WTC11 (cell line): ENCODE measurements around the gene SRRT. TPM values are rescaled to one million over a fixed set of nuclear protein-coding genes. Genes with fewer than 3 reads are reported as not detected.

Experiments
- ATAC-seq: fragments of 200-7000 bp; cut with Tn5 transposase; 2 replicates; pipeline ENCODE4 v1.10.0; 2021; ENCODE audit warnings: mild to moderate bottlenecking, moderate library complexity
- CTCF ChIA-PET: fragments of 300-600 bp; sonication (Branson Sonifier 250); formaldehyde crosslinking; loops from one replicate; lab custom pipeline; 2021; ENCODE audit warnings: antibody characterized with exemption; lab: Charles Lee
- POLR2A ChIA-PET: fragments of 350-600 bp; sonication (Branson Sonifier 250); formaldehyde crosslinking; loops from one replicate; lab custom pipeline; 2021; ENCODE audit warnings: antibody characterized with exemption; lab: Charles Lee
- DNase-seq: peaks from one replicate; pipeline ENCODE4 v3.0.0; 2021; ENCODE audit warnings: low spot score
- H3K27ac Mint-ChIP-seq: 2 replicates; pipeline ENCODE4 v1.8.0; 2021; ENCODE audit warnings: mixed read lengths
- H3K27me3 Mint-ChIP-seq: 2 replicates; pipeline ENCODE4 v1.8.0; 2021; ENCODE audit warnings: low read depth, mild to moderate bottlenecking, moderate library complexity, mixed read lengths
- H3K36me3 Mint-ChIP-seq: 2 replicates; pipeline ENCODE4 v1.8.0; 2021; ENCODE audit warnings: mixed read lengths
- H3K4me1 Mint-ChIP-seq: 2 replicates; pipeline ENCODE4 v1.8.0; 2022; ENCODE audit warnings: mixed read lengths
- H3K4me3 Mint-ChIP-seq: 2 replicates; pipeline ENCODE4 v1.8.0; 2021; ENCODE audit warnings: mild to moderate bottlenecking, moderate library complexity, mixed read lengths
- H3K9me3 Mint-ChIP-seq: 2 replicates; pipeline ENCODE4 v1.8.0; 2021; ENCODE audit warnings: mixed read lengths
- CREB1 ChIP-seq: sonication (generic); formaldehyde crosslinking; IDR thresholded peaks from 2 replicates; pipeline ENCODE4 v1.8.0; 2023; ENCODE audit warnings: mild to moderate bottlenecking, missing genetic modification reagents
- EMX1 ChIP-seq: fragments of 250-450 bp; sonication (Bioruptor Pico); IDR thresholded peaks from 2 replicates; pipeline ENCODE4 v1.8.0; 2021; ENCODE audit warnings: mild to moderate bottlenecking
- ETV6 ChIP-seq: sonication (generic); formaldehyde crosslinking; IDR thresholded peaks from 2 replicates; pipeline ENCODE4 v1.8.1; 2022; ENCODE audit warnings: mild to moderate bottlenecking, missing genetic modification reagents
- FOXJ3 ChIP-seq: sonication (generic); formaldehyde crosslinking; IDR thresholded peaks from 2 replicates; pipeline ENCODE4 v1.9.0; 2021; ENCODE audit warnings: missing genetic modification reagents, mild to moderate bottlenecking, borderline replicate concordance
- FOXK1 ChIP-seq: sonication (generic); formaldehyde crosslinking; IDR thresholded peaks from 2 replicates; pipeline ENCODE4 v1.8.0; 2022; ENCODE audit warnings: mild to moderate bottlenecking, moderate library complexity, missing genetic modification reagents
- JAZF1 ChIP-seq: fragments of 250-450 bp; sonication (Bioruptor Pico); IDR thresholded peaks from 2 replicates; pipeline ENCODE4 v1.9.0; 2021; ENCODE audit warnings: moderate library complexity, mild to moderate bottlenecking, inconsistent platforms
- MXD4 ChIP-seq: fragments of 250-450 bp; sonication (Bioruptor Pico); IDR thresholded peaks from 2 replicates; pipeline ENCODE4 v1.8.0; 2021; ENCODE audit warnings: mild to moderate bottlenecking, moderate library complexity, borderline replicate concordance
- MYBL2 ChIP-seq: sonication (generic); formaldehyde crosslinking; IDR thresholded peaks from 2 replicates; pipeline ENCODE4 v1.8.1; 2023; ENCODE audit warnings: mild to moderate bottlenecking, moderate library complexity, missing genetic modification reagents
- NFE2L1 ChIP-seq: sonication (generic); formaldehyde crosslinking; IDR thresholded peaks from 2 replicates; pipeline ENCODE4 v1.8.1; 2023; ENCODE audit warnings: missing genetic modification reagents
- RORB ChIP-seq: fragments of 250-450 bp; sonication (Bioruptor Pico); IDR thresholded peaks from 2 replicates; pipeline ENCODE4 v1.9.0; 2021; ENCODE audit warnings: mild to moderate bottlenecking
- SP1 ChIP-seq: sonication (generic); formaldehyde crosslinking; conservative IDR thresholded peaks from 2 replicates; pipeline ENCODE4 v1.8.1; 2022; ENCODE audit warnings: missing genetic modification reagents
- TEAD1 ChIP-seq: sonication (generic); formaldehyde crosslinking; IDR thresholded peaks from 2 replicates; pipeline ENCODE4 v1.8.0; 2022; ENCODE audit warnings: mild to moderate bottlenecking, missing genetic modification reagents
- TEAD4 ChIP-seq: sonication (generic); formaldehyde crosslinking; IDR thresholded peaks from 2 replicates; pipeline ENCODE4 v1.8.0; 2022; ENCODE audit warnings: mild to moderate bottlenecking, missing genetic modification reagents
- ZBTB21 ChIP-seq: sonication (generic); formaldehyde crosslinking; IDR thresholded peaks from 2 replicates; pipeline ENCODE4 v1.8.1; 2023; ENCODE audit warnings: mild to moderate bottlenecking, missing genetic modification reagents, borderline replicate concordance
- ZNF396 ChIP-seq: fragments of 250-450 bp; sonication (Bioruptor Pico); IDR thresholded peaks from 2 replicates; pipeline ENCODE4 v1.8.0; 2021; ENCODE audit warnings: mild to moderate bottlenecking, moderate library complexity, borderline replicate concordance
- ZNF671 ChIP-seq: fragments of 250-450 bp; sonication (Bioruptor Pico); IDR thresholded peaks from 2 replicates; pipeline ENCODE4 v1.8.0; 2021; ENCODE audit warnings: mild to moderate bottlenecking
- total RNA-seq: library from RNA; stranded (reverse); gene quantifications from 3 replicates; pipeline ENCODE4 v1.2.3, GENCODE V29; 2021
- TF ChIP-seq, protein P1 (sequence below): sonication (generic); formaldehyde crosslinking; IDR thresholded peaks from 2 replicates; pipeline ENCODE4 v1.8.1; 2023; ENCODE audit warnings: mild to moderate bottlenecking, missing genetic modification reagents
- TF ChIP-seq, protein P2 (sequence below): sonication (generic); formaldehyde crosslinking; IDR thresholded peaks from 2 replicates; pipeline ENCODE4 v1.8.0; 2023; ENCODE audit warnings: missing genetic modification reagents
- TF ChIP-seq, protein P3 (sequence below): sonication (generic); formaldehyde crosslinking; IDR thresholded peaks from 2 replicates; pipeline ENCODE4 v1.8.0; 2022; ENCODE audit warnings: mild to moderate bottlenecking, missing genetic modification reagents
- TF ChIP-seq, protein P4 (sequence below): sonication (generic); formaldehyde crosslinking; IDR thresholded peaks from 2 replicates; pipeline ENCODE4 v1.8.0; 2023; ENCODE audit warnings: mild to moderate bottlenecking, missing genetic modification reagents
- TF ChIP-seq, protein P5 (sequence below): sonication (generic); formaldehyde crosslinking; IDR thresholded peaks from 2 replicates; pipeline ENCODE4 v1.8.1; 2023; ENCODE audit warnings: mild to moderate bottlenecking, missing genetic modification reagents
- TF ChIP-seq, protein P6 (sequence below): sonication (generic); formaldehyde crosslinking; IDR thresholded peaks from 2 replicates; pipeline ENCODE4 v1.8.0; 2023; ENCODE audit warnings: missing genetic modification reagents, mild to moderate bottlenecking, borderline replicate concordance
- TF ChIP-seq, protein P7 (sequence below): sonication (generic); formaldehyde crosslinking; conservative IDR thresholded peaks from 2 replicates; pipeline ENCODE4 v1.8.1; 2022; ENCODE audit warnings: mild to moderate bottlenecking, missing genetic modification reagents

The SRRT gene
- total RNA-seq, 1 experiment from 2014 or later = 238 TPM

DNA sequence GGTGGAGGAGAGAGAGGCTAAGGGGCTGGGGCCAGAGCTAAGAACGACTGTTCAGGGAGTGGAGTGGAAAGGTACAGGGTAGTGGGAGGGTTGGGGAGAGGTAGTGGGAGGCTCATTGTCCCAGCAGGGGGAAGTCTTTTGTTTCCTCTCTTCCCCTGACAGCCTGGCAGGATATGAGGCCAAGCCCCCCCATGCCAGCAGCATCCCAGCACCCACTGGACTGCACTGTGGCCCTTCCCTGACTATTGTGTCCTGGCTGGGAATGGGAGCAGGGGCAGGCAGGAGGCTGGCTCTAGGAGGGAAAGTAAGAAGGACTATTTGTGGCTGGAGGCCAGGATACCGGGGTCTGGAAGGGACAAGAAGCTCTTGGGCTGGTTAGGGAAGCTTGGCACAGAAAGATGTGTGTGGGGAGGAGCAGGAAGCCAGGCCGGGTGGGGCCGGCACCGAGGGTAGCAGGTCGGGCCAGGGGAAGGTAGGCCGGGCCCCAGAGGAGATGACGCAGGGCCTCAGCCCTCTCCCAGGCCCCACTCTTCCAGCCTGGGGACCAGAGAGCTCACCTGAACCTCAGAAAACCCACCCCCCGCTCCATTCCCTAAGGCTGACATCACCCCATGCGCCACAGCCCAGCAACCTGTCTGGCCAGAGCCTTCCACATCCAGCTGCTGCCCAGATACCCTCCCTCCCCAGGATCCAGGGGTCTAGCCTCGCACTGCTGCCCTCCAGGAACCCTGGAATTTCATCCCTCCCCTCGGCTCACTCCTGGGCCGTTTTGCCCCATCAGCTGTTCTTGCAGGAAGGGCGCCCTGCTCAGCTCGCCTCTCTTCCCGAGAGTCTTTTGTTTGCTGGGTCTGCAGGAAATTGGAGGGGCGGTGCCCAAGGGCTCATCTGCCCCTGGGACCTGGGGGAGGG, 38.7 kb upstream of the SRRT start:
- H3K36me3 Mint-ChIP-seq = peaks cover 6% of the 10 kb centered on the region; the same call in 1 of the 2 replicates
- peak; percentile 76 for ATAC-seq
- H3K4me1 Mint-ChIP-seq = peaks cover 32% of the 10 kb centered on the region
- POLR2A ChIA-PET = interaction anchor here (0.7 to 2.2 kb wide), 11 partner anchors 8 to 251 kb away, joined by 3 to 53 read pairs (median 6); partner anchors contain the start of genes EPHB4, FBXO24, LRCH4 and POP7
- CTCF ChIA-PET = interaction anchor here (0.5 to 2.9 kb wide), 17 partner anchors 8 to 338 kb away, joined by 3 to 49 read pairs (median 5); partner anchors contain the start of genes EPHB4, POP7, SLC12A9 and TRIM56
- H3K27me3 Mint-ChIP-seq = no peaks in the 10 kb centered on the region
- peak overlapping the region; percentile 77 for H3K4me3 Mint-ChIP-seq
- no peaks in the 10 kb centered on the region for H3K9me3 Mint-ChIP-seq
- peak overlapping the region; percentile 97 for H3K27ac Mint-ChIP-seq
- peak; percentile 91 for DNase-seq
- TF ChIP-seq FOXJ3 (CRISPR knock-in tag) (no peak), ZNF671 (CRISPR knock-in tag) (no peak), CREB1 (CRISPR knock-in tag) (0 out of 2 replicates have a peak, but pooled peaks have one; percentile 30), ETV6 (CRISPR knock-in tag) (no peak), TEAD1 (peak; percentile 74; the same call in 1 of the 2 replicates), ZNF396 (CRISPR knock-in tag) (no peak), RORB (CRISPR knock-in tag) (no peak), NFE2L1 (CRISPR knock-in tag) (no peak), MYBL2 (CRISPR knock-in tag) (no peak), FOXK1 (CRISPR knock-in tag) (peak; percentile 29), ZBTB21 (CRISPR knock-in tag) (peak; percentile 79; the same call in 1 of the 2 replicates), TEAD4 (CRISPR knock-in tag) (peak; percentile 65; the same call in 1 of the 2 replicates), JAZF1 (no peak), EMX1 (CRISPR knock-in tag) (no peak), MXD4 (CRISPR knock-in tag) (no peak), SP1 (CRISPR knock-in tag) (peak; percentile 57)
- TF ChIP-seq, protein P1, sequence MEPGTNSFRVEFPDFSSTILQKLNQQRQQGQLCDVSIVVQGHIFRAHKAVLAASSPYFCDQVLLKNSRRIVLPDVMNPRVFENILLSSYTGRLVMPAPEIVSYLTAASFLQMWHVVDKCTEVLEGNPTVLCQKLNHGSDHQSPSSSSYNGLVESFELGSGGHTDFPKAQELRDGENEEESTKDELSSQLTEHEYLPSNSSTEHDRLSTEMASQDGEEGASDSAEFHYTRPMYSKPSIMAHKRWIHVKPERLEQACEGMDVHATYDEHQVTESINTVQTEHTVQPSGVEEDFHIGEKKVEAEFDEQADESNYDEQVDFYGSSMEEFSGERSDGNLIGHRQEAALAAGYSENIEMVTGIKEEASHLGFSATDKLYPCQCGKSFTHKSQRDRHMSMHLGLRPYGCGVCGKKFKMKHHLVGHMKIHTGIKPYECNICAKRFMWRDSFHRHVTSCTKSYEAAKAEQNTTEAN = no peak
- TF ChIP-seq, protein P2, sequence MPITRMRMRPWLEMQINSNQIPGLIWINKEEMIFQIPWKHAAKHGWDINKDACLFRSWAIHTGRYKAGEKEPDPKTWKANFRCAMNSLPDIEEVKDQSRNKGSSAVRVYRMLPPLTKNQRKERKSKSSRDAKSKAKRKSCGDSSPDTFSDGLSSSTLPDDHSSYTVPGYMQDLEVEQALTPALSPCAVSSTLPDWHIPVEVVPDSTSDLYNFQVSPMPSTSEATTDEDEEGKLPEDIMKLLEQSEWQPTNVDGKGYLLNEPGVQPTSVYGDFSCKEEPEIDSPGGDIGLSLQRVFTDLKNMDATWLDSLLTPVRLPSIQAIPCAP (CRISPR knock-in tag) = 0 out of 2 replicates have a peak, but pooled peaks have one; percentile 45
- TF ChIP-seq, protein P3, sequence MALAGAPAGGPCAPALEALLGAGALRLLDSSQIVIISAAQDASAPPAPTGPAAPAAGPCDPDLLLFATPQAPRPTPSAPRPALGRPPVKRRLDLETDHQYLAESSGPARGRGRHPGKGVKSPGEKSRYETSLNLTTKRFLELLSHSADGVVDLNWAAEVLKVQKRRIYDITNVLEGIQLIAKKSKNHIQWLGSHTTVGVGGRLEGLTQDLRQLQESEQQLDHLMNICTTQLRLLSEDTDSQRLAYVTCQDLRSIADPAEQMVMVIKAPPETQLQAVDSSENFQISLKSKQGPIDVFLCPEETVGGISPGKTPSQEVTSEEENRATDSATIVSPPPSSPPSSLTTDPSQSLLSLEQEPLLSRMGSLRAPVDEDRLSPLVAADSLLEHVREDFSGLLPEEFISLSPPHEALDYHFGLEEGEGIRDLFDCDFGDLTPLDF (CRISPR knock-in tag) = no peak
- TF ChIP-seq, protein P4, sequence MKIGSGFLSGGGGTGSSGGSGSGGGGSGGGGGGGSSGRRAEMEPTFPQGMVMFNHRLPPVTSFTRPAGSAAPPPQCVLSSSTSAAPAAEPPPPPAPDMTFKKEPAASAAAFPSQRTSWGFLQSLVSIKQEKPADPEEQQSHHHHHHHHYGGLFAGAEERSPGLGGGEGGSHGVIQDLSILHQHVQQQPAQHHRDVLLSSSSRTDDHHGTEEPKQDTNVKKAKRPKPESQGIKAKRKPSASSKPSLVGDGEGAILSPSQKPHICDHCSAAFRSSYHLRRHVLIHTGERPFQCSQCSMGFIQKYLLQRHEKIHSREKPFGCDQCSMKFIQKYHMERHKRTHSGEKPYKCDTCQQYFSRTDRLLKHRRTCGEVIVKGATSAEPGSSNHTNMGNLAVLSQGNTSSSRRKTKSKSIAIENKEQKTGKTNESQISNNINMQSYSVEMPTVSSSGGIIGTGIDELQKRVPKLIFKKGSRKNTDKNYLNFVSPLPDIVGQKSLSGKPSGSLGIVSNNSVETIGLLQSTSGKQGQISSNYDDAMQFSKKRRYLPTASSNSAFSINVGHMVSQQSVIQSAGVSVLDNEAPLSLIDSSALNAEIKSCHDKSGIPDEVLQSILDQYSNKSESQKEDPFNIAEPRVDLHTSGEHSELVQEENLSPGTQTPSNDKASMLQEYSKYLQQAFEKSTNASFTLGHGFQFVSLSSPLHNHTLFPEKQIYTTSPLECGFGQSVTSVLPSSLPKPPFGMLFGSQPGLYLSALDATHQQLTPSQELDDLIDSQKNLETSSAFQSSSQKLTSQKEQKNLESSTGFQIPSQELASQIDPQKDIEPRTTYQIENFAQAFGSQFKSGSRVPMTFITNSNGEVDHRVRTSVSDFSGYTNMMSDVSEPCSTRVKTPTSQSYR (CRISPR knock-in tag) = peak; percentile 92
- TF ChIP-seq, protein P5, sequence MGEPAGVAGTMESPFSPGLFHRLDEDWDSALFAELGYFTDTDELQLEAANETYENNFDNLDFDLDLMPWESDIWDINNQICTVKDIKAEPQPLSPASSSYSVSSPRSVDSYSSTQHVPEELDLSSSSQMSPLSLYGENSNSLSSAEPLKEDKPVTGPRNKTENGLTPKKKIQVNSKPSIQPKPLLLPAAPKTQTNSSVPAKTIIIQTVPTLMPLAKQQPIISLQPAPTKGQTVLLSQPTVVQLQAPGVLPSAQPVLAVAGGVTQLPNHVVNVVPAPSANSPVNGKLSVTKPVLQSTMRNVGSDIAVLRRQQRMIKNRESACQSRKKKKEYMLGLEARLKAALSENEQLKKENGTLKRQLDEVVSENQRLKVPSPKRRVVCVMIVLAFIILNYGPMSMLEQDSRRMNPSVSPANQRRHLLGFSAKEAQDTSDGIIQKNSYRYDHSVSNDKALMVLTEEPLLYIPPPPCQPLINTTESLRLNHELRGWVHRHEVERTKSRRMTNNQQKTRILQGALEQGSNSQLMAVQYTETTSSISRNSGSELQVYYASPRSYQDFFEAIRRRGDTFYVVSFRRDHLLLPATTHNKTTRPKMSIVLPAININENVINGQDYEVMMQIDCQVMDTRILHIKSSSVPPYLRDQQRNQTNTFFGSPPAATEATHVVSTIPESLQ (CRISPR knock-in tag) = no peak
- TF ChIP-seq, protein P6, sequence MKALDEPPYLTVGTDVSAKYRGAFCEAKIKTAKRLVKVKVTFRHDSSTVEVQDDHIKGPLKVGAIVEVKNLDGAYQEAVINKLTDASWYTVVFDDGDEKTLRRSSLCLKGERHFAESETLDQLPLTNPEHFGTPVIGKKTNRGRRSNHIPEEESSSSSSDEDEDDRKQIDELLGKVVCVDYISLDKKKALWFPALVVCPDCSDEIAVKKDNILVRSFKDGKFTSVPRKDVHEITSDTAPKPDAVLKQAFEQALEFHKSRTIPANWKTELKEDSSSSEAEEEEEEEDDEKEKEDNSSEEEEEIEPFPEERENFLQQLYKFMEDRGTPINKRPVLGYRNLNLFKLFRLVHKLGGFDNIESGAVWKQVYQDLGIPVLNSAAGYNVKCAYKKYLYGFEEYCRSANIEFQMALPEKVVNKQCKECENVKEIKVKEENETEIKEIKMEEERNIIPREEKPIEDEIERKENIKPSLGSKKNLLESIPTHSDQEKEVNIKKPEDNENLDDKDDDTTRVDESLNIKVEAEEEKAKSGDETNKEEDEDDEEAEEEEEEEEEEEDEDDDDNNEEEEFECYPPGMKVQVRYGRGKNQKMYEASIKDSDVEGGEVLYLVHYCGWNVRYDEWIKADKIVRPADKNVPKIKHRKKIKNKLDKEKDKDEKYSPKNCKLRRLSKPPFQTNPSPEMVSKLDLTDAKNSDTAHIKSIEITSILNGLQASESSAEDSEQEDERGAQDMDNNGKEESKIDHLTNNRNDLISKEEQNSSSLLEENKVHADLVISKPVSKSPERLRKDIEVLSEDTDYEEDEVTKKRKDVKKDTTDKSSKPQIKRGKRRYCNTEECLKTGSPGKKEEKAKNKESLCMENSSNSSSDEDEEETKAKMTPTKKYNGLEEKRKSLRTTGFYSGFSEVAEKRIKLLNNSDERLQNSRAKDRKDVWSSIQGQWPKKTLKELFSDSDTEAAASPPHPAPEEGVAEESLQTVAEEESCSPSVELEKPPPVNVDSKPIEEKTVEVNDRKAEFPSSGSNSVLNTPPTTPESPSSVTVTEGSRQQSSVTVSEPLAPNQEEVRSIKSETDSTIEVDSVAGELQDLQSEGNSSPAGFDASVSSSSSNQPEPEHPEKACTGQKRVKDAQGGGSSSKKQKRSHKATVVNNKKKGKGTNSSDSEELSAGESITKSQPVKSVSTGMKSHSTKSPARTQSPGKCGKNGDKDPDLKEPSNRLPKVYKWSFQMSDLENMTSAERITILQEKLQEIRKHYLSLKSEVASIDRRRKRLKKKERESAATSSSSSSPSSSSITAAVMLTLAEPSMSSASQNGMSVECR (CRISPR knock-in tag) = peak; percentile 62; the same call in 1 of the 2 replicates
- TF ChIP-seq, protein P7, sequence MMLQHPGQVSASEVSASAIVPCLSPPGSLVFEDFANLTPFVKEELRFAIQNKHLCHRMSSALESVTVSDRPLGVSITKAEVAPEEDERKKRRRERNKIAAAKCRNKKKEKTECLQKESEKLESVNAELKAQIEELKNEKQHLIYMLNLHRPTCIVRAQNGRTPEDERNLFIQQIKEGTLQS (CRISPR knock-in tag) = 0 out of 2 replicates have a peak, but pooled peaks have one; percentile 68
